NK-92 (cell line): ENCODE measurements around the gene TRERF1.
"Not testable (repeated sequence)": the region's sequence is repeated elsewhere in the genome, so short reads cannot be mapped to it uniquely, and the experiment has no call there.

Source experiments
- DNase-seq: peaks from one replicate; lab custom pipeline; 2025; ENCODE audit not compliant: unreplicated experiment; lab: John Stamatoyannopoulos, UW

TRERF1 gene

DNA sequence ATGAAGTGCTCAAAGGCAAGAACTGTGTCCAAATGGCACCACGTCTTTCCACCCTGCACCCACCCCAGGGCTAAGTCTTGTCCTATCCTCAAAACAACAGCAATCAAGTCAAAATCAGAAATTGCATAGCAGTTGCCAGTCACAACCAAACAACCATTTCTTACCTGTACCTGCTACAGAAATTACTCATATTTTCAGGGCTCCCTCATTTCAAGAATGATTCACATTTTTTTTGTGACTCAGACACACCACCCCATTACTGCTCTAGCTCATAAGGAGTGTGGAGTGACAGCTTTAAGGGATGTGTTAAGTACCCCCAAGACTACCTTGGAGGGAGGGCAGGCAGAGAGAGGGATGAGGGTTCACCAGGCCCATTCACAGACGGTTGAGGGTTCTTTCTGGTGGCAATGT is 111.7 kb downstream of the TRERF1 start:
- no peak for DNase-seq

GRCh38 chr6:42338744-42339222 is 112.9 kb downstream of the TRERF1 start:
- DNase-seq = no peak

DNA sequence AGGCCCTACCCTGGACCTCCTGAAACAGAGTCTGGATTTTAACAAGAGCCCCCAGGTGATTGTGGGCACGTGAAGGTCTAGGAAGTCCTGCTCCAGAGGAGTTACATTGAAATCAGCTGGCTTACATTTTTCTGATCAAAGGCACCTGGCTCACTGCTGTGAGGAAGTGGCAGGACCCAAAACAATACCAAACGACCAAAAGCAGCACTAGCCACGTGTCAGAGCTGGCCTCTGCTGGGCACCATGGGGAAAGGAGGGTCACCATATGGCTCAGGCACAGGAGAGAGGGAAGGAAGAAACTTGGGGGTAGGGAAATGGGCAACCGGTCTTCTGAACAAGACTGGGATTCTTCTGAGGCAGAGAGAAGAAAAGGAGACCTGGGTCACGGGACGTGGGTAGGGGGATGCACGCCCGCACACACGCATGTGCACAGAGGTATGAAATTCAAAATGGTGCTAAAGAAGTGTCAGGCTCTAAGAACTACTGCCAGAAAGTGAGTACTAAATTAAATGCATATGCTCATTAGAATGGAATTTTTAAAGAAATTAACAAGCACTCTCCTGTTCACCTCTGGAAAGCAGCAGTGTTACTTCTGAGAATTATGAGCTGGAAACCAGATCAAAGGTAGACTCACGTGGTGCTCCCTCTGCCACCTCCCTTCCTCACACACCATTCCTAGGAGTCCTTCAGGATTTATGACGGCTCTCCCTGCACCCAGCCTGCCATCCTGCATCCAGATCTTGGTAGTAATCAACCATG is 113.6 kb downstream of the TRERF1 start:
- no peak for DNase-seq

DNA sequence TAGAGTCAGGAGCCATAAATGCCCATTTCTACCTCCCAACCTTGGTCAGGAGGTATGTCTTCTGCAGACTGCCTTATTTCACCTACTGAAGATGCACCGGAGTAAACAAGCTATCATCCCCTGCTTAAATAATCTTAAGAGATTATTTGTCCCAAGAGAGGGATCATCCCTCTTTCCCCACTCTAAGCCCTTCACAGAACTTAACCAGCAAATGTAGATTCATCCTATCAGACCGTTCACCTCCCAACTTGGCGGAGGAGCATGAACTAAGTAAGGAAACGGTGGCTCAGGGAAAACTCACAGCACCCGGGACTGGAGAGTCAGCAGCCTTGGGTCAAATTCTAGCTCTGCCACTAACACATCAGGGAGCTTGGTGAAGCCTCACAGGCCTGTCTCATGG is 115.3 kb downstream of the TRERF1 start:
- DNase-seq = no peak

GRCh38 chr6:42335896-42336295 is 115.8 kb downstream of the TRERF1 start:
- no peak for DNase-seq

DNA sequence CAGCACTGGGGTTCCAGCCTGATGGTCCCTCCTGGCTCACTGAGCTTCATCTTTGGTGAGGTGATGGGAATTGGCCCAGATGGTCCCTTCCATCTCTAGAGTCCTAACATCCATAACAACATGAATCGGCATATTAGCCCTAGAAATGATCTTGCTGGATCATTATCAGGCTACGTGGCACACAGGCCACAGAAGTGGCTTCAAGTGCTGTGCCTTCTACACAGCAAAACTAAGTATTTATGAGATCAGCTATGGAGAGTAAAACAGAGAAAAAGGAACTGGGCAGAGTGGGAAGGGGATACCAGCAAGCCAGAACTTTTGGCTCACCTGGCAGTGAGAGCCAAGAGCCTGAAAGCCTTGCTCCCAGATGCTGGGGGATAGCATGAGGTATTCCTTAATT is 116.9 kb downstream of the TRERF1 start:
- no peak for DNase-seq

DNA sequence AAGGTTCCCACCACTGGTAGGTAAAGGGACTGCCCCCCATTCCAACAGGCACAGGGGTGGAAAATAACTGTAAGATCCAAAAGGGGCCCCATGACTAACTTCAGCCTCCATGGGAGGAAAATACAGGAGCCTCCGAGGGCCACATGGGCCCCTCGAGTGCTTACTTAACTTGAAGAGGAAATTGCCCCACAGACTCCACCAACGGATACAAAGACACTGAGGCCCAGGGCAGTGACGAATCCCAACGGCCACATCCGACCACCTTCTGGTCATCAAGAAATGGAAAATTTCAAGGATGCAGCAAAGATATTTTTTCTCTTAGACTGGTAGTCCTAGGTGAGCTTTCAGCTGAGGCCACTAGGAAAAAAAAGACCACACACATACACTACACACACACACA is 118.1 kb downstream of the TRERF1 start:
- DNase-seq = no peak

- no peak for DNase-seq
Measured at GRCh38 chr6:42332916-42333315, 118.8 kb downstream of the TRERF1 start.

- no peak for DNase-seq
Measured at GRCh38 chr6:42331019-42331418, 120.7 kb downstream of the TRERF1 start.

DNA sequence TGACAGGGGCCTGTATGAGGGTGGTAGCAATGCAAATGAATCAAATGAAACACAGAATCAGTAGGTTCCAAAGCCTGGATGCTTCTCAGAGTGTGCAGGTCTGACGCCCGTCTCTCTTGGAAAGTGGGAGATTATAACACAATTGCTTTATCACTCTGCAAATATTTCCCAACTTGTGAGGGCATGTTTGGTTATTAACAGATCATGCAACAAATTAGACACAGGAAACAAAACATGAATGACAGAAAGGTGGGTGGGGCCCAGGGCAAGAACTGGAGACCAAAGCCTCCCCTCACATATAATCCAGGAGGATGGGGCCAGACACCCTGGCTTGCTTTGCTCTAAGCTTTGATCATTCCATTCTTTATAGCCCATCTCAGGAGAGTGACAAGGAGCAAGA is 125.5 kb downstream of the TRERF1 start:
- no peak for DNase-seq

- DNase-seq = not testable (repeated sequence)
Measured at GRCh38 chr6:42324656-42325324, 126.9 kb downstream of the TRERF1 start.

DNA sequence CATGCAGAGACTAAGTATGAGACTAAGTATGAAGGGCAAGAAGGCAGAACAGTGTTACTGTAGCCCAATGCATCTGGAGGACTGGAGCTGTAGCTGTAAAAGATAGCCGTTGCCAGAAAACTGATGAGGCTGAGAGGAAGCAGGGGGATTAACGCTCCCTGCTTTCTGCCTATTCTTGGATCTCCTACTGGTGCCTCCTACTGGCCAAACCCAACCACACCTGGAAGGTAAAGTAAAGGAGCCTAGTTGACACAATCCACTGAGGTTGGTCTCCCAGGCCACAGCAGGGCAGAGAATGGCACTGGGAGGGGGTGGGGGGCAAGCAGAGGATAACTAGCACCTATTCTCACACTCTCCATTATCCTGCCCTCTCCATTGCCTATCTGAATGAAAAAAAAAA is 129.1 kb downstream of the TRERF1 start:
- no peak for DNase-seq

DNA sequence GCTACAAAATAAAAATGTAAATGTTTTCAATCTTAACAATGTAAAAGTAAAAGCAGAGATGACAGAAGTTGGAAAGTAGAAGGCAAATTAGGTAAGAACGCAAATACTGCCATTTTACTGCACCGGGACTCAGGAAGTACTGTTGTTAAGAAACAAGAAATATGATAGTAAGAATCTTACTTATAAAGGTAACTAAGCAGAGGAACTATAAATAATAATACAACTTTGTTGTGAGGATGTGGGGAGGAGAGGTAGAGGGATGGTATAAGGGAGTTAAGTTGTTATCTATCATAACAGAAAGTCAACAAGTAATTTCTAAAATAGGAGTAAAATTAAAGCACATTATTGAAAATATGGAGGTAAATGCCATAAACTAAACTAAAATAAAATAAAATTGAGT is 129.8 kb downstream of the TRERF1 start:
- DNase-seq = no peak

DNA sequence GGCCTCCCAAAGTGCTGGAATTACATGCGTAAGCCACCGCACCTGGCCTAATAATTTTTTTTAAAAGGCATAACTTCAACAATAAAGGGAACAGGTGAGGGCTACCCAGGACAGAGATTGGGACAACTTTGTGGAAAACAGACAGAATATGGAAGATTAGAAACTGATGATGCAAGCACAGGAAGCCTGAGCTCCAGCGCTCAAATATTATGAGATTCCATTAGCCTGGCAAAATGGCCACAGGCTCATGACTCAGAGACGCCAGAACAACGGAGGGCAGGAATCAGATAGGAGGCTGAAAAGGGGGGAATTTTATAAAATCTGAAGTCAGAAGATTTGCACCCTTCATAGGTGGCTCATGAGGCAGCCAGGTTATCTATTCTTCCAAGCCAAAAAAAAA is 131.0 kb downstream of the TRERF1 start:
- no peak for DNase-seq

- no peak for DNase-seq
Measured at GRCh38 chr6:42318480-42318879, 133.2 kb downstream of the TRERF1 start.

- no peak for DNase-seq
Measured at GRCh38 chr6:42316981-42317380, 134.7 kb downstream of the TRERF1 start.

- no peak for DNase-seq
Measured at GRCh38 chr6:42315991-42316970, 135.4 kb downstream of the TRERF1 start.

- no peak for DNase-seq
Measured at GRCh38 chr6:42315259-42315990, 136.3 kb downstream of the TRERF1 start.

- DNase-seq = no peak
Measured at GRCh38 chr6:42314571-42315258, 137.0 kb downstream of the TRERF1 start.

GRCh38 chr6:42313941-42314570 is 137.7 kb downstream of the TRERF1 start:
- DNase-seq = no peak
